HepG2 (cell line): ENCODE data around the gene PLSCR1. TPM values are rescaled to one million over a fixed set of nuclear protein-coding genes. Genes with fewer than 3 reads are reported as not detected.

ENCODE experiments used
- ATAC-seq: fragments of 200-7000 bp; cut with Tn5 transposase; 3 replicates; pipeline ENCODE4 v1.9.1; 2020; ENCODE audit warnings: mild to moderate bottlenecking, moderate library complexity
- BruUV-seq: library from RNA; stranded (reverse); fragments of 400-500 nt; replicated peaks from 2 replicates; lab custom pipeline; 2021; lab: Mats Ljungman, UMichigan
- CTCF ChIA-PET: fragments of 300-600 bp; formaldehyde crosslinking; extraction: SDS; loops from one replicate; lab custom pipeline; 2021; ENCODE audit warnings: low total read pairs, inconsistent platforms, low intra/inter-chr PET ratio; lab: Yijun Ruan, JAX
- POLR2A ChIA-PET: fragments of 350-600 bp; sonication (Branson Sonifier 250); formaldehyde crosslinking; loops from one replicate; lab custom pipeline; 2020; ENCODE audit warnings: antibody characterized with exemption, inconsistent platforms; lab: Yijun Ruan, JAX
- DNase-seq: peaks from one replicate; pipeline ENCODE4 v3.0.0-alpha.2; 2015; ENCODE audit warnings: low spot score
- FAIRE-seq: peaks from 3 replicates; lab custom pipeline; 2011; peaks lifted over from hg19 to GRCh38; lab: Jason Lieb, UNC
- H2AFZ ChIP-seq: one replicate; pipeline ENCODE4 v1.6.1; 2011; ENCODE audit warnings: low read length, inconsistent platforms
- H3K27ac ChIP-seq: fragments of 300-600 bp; 3 replicates; pipeline ENCODE4 v1.8.0; 2011; ENCODE audit warnings: mixed run types, mild to moderate bottlenecking, mixed read lengths, low read length, inconsistent platforms; ENCODE audit not compliant: insufficient read depth; ENCODE audit errors: extremely low read length
- H3K27me3 ChIP-seq, 2 experiments: fragments of 200-600 bp in 1 of 2; 2 replicates in 1 of 2; 3 replicates in 1 of 2; pipeline versions ENCODE4 v1.6.0 to v1.8.0; 2011; ENCODE audit warnings: low read length in 2 of 2, mild to moderate bottlenecking in 2 of 2, moderate library complexity in 2 of 2, inconsistent platforms in 1 of 2; ENCODE audit not compliant: insufficient read depth in 2 of 2, control insufficient read depth in 1 of 2
- H3K36me3 ChIP-seq, 2 experiments: fragments of 200-600 bp in 1 of 2; replicated peaks in 1 of 2; 2 replicates in 1 of 2; 3 replicates in 1 of 2; pipeline versions ENCODE4 v1.5.1 to v1.8.0; 2011; ENCODE audit warnings: low read length in 2 of 2, inconsistent platforms in 1 of 2; ENCODE audit not compliant: insufficient read depth in 2 of 2, control insufficient read depth in 1 of 2
- H3K4me1 ChIP-seq: 2 replicates; pipeline ENCODE4 v1.5.1; 2012; ENCODE audit warnings: low read length, inconsistent platforms; ENCODE audit not compliant: insufficient read depth
- H3K4me2 ChIP-seq: 2 replicates; pipeline ENCODE4 v1.6.0; 2011; ENCODE audit warnings: low read depth, low read length, inconsistent platforms
- H3K4me3 ChIP-seq, 3 experiments: fragments of 200-600 bp in 1 of 3; sonication (generic), shearing (Covaris generic) in 1 of 3; replicated peaks in 1 of 3; 2 replicates each; pipeline ENCODE4 v1.5.1; 2011 to 2016; ENCODE audit warnings: low read length in 3 of 3, inconsistent platforms in 2 of 3, low read depth in 2 of 3, mild to moderate bottlenecking in 2 of 3, control low read depth in 1 of 3, mixed read lengths in 1 of 3; ENCODE audit not compliant: insufficient read depth in 1 of 3
- H3K79me2 ChIP-seq: one replicate; pipeline ENCODE4 v1.6.1; 2011; ENCODE audit warnings: low read length, inconsistent platforms; ENCODE audit not compliant: insufficient read depth
- H3K9ac ChIP-seq: 2 replicates; pipeline ENCODE4 v1.6.0; 2011; ENCODE audit warnings: mild to moderate bottlenecking, low read depth, low read length, inconsistent platforms; ENCODE audit not compliant: insufficient read depth
- H3K9me3 ChIP-seq: 2 replicates; pipeline ENCODE4 v1.5.1; 2012; ENCODE audit warnings: mild to moderate bottlenecking, low read length
- H4K20me1 ChIP-seq: 2 replicates; pipeline ENCODE4 v1.6.0; 2011; ENCODE audit warnings: inconsistent platforms, mild to moderate bottlenecking, low read length, moderate library complexity; ENCODE audit not compliant: insufficient read depth
- HOMEZ ChIP-seq: IDR thresholded peaks from 2 replicates; pipeline ENCODE4 v1.6.1; 2016; ENCODE audit warnings: low read depth
- KLF6 ChIP-seq: IDR thresholded peaks from 2 replicates; pipeline ENCODE4 v1.8.0; 2016; ENCODE audit warnings: missing biosample characterization, missing genetic modification reagents
- NFIC ChIP-seq: IDR thresholded peaks from 2 replicates; pipeline ENCODE4 v1.6.1; 2012; ENCODE audit warnings: mild to moderate bottlenecking, low read length, inconsistent platforms
- PRPF4 ChIP-seq: fragments of 200-400 bp; formaldehyde crosslinking; IDR thresholded peaks from 2 replicates; pipeline ENCODE4 v1.6.1; 2016; ENCODE audit warnings: low read length, low read depth; ENCODE audit not compliant: poor library complexity, severe bottlenecking
- TP53 ChIP-seq: sonication (generic); formaldehyde crosslinking; conservative IDR thresholded peaks from 2 replicates; pipeline ENCODE4 v1.4.0; 2020; ENCODE audit warnings: missing genetic modification reagents
- ZBTB38 ChIP-seq: sonication (generic); formaldehyde crosslinking; IDR thresholded peaks from 2 replicates; pipeline ENCODE4 v1.5.1; 2020; ENCODE audit warnings: mild to moderate bottlenecking, missing genetic modification reagents
- ZFP36L1 ChIP-seq: sonication (generic); formaldehyde crosslinking; IDR thresholded peaks from 2 replicates; pipeline ENCODE4 v1.8.0; 2022; ENCODE audit warnings: mild to moderate bottlenecking, missing genetic modification reagents, moderate library complexity
- ZNF121 ChIP-seq: sonication (generic); formaldehyde crosslinking; IDR thresholded peaks from 2 replicates; pipeline ENCODE4 v1.5.0; 2020; ENCODE audit warnings: mild to moderate bottlenecking, missing genetic modification reagents
- ZNF414 ChIP-seq: sonication (generic); formaldehyde crosslinking; IDR thresholded peaks from 2 replicates; pipeline ENCODE4 v1.5.0; 2020; ENCODE audit warnings: missing genetic modification reagents
- ZNF503 ChIP-seq: sonication (generic); formaldehyde crosslinking; IDR thresholded peaks from 2 replicates; pipeline ENCODE4 v1.4.0; 2020; ENCODE audit warnings: missing genetic modification reagents
- ZNF615 ChIP-seq: sonication (generic); formaldehyde crosslinking; IDR thresholded peaks from 2 replicates; pipeline ENCODE4 v1.5.0; 2020; ENCODE audit warnings: mild to moderate bottlenecking, missing genetic modification reagents, borderline replicate concordance
- ZNF768 ChIP-seq: sonication (generic); formaldehyde crosslinking; IDR thresholded peaks from 2 replicates; pipeline ENCODE4 v1.4.0; 2020; ENCODE audit warnings: missing genetic modification reagents
- WGBS: methylation state at CpG from one replicate; pipeline ENCODE4 v1.1.6; 2017; ENCODE audit warnings: low lambda C conversion rate; 5-methylcytosine and 5-hydroxymethylcytosine counted together
- in situ Hi-C: cut with HindIII; loops from 2 replicates; pipeline ENCODE4 v1.10.0; 2017; ENCODE audit warnings: low pct_unique_long_range_greater_than_20kb; ENCODE audit not compliant: extremely low pct_ligation_motif_present
- intact Hi-C: fragments of 100-400 bp; cut with micrococcal nuclease; formaldehyde crosslinking; loops from one replicate; pipeline ENCODE4 v1.10.0; 2022; ENCODE audit not compliant: unreplicated experiment
- polyA plus RNA-seq, 8 experiments: library from polyadenylated mRNA; depleted of rRNA in 3 of 8; stranded (reverse) in 7 of 8; unstranded in 1 of 8; fragments of >200 nt; fragmentation: Illumina TruSeq in 4 of 8; extraction: Trizol in 4 of 8; gene quantifications; 2 replicates each; pipeline versions ENCODE4 v1.2.1 to v1.2.3, GENCODE V29; 2011 to 2016; ENCODE audit warnings: low read depth in 4 of 8, missing spikeins in 1 of 8, mixed read lengths in 1 of 8; ENCODE audit not compliant: insufficient read depth in 1 of 8
- total RNA-seq, 5 experiments: library from RNA; depleted of rRNA; stranded (reverse); fragments of >200 nt; fragmentation: Illumina TruSeq; extraction: Trizol; gene quantifications; 2 replicates each; pipeline ENCODE4 v1.2.3, GENCODE V29; 2016; ENCODE audit warnings: low read depth in 1 of 5

The PLSCR1 gene
- total and polyA plus RNA-seq, 2 of the 13 experiments (the other 11 are each of a cell fraction or from before 2014, with no cell fraction given): 33.8 to 34.1 TPM

GRCh38 chr3:146491303-146491702 is 53.1 kb downstream of the PLSCR1 start:
- in situ Hi-C loops: no loop called here
- Histone ChIP-seq H3K27ac (no peak overlapping the region), H2AFZ (no peak overlapping the region), H3K27me3 (no peaks in the 10 kb centered on the region), H3K36me3 (no peaks in the 10 kb centered on the region), H3K4me2 (no peak overlapping the region), H3K79me2 (no peaks in the 10 kb centered on the region), H3K9ac (no peak overlapping the region), H3K9me3 (no peaks in the 10 kb centered on the region), H4K20me1 (no peaks in the 10 kb centered on the region), H3K4me1 (no peaks in the 10 kb centered on the region), H3K4me3 (no peak overlapping the region)
- no peak for DNase-seq
- POLR2A ChIA-PET: no interaction called here
- no TSS peak for BruUV-seq
- CTCF ChIA-PET: no interaction called here
- WGBS: 22% methylated on average over 2 of the region's 2 CpGs
- ATAC-seq: no peak
- TF ChIP-seq TP53 (CRISPR knock-in tag) (no peak), ZNF121 (CRISPR knock-in tag) (no peak), ZBTB38 (no peak), PRPF4 (no peak), NFIC (no peak), ZFP36L1 (CRISPR knock-in tag) (no peak), ZNF768 (CRISPR knock-in tag) (no peak), HOMEZ (CRISPR knock-in tag) (no peak), ZNF503 (CRISPR knock-in tag) (no peak), ZNF414 (CRISPR knock-in tag) (no peak), ZNF615 (no peak), KLF6 (no peak)
- intact Hi-C loops: no loop called here
- no peak for FAIRE-seq
